Measurements from ENCODE around the gene PSMA7.

Gene PSMA7

DNA sequence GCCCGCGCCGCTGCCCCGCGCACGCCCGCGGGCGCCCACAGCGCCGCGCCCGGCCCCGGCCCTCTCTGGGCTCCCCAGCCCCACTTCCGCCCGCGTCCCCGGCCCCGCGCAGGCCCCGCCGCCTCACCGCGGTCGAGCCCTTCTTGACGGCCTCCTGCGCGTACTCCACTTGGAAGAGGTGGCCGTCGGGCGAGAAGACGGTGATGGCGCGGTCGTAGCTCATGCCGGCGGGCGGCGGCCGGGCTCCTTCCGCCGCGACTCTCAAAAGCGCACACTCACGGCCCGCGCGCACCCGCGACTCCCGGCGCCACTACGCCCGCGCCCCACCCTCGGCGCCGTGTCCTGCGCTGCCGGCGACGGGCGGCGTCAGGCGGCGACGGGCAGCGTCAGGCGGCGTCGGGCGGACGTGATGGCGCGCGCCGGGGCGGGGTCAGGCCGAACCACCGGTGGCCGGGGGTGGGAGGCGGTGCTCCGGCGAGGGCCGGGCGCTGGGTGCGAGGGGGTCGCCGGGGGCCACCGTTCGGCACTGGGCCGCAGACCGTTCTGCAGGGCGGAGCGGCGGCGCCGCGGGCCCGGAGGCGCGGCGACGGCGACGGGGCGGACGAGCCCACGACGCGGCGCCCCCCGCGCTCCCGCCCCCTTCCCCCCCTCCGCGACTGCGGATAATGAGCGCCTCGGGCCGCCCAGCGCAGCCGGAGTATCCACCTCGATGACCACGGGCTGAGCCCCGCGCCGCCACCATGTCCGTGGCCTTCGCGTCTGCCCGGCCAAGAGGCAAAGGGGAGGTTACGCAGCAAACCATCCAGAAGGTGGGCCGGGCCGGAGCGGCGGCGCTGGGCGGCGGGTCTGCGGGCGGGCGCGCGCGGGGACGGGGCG, at the start of gene PSMA7, which contains the start of gene SS18L1:
TSS of gene PSMA7 (minus strand) at position 314 of the 876 bp plus-strand sequence. CDS start at position 223, 91 bp downstream.
TSS of gene SS18L1 (plus strand) at position 689 of the 876 bp plus-strand sequence. CDS start at position 741, 52 bp downstream.
- no peak for DNase-seq

DNA sequence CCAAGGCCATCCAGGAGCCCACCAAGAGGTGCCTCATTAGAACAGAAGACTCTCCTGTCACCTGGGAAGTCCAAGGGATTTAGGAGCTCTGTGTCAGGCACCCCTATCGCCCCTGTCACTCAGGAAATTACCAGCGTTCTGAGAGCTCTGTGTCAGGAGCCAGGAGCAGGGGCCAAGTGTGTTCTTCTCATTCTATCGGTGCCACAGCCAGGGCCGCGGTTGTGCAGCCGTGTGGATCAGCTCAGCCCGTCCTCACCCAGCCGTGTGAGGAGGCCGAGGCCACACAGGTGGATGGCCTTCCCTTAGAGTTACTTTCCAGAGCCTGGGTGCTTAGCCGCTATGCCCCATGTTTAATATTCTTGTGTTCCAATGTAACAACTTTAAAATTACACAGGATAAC, 49.4 kb upstream of the PSMA7 start:
- no peak for DNase-seq

DNA sequence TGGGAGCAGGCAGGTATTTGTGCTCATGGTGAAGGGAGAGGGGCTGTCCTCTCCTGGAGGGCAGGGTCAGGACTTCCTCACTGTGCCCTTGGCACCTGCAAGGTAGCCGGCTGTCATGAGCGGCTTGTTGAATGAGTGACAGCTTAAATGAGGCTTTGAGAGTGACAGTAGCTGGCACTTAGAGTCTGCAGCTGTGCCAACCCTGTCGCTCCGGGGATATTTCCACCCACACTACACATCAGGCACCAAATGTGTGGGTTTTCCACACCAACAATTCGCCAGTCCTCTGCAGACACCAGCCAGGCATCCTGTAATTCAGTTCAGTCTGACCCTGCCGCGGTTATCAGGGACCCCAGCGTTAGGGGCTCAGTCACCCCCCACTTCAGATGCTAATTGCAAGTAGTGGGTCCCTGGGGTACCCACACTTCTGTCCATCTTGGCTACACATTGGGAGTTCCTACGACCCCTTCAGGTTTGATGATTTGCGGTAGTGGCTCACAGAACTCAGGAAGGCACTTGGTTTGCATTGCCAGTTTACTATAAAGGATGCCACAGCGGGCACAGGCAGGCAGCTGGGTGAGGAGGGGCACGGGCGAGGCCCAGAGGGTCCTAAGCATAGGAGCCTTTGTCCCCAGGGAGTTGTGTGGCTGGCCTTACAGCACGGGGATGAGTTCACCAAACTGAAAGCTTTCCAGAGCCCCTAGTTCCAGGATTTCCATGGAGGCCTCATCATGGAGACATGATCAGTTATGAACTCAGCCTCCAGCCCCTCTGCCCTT, 48.8 kb upstream of the PSMA7 start:
- DNase-seq = no peak

- DNase-seq = no peak
Measured at GRCh38 chr20:62190639-62191411, 47.6 kb upstream of the PSMA7 start.

GRCh38 chr20:62186887-62187866, 44.0 kb upstream of the PSMA7 start:
- DNase-seq = no peak

DNA sequence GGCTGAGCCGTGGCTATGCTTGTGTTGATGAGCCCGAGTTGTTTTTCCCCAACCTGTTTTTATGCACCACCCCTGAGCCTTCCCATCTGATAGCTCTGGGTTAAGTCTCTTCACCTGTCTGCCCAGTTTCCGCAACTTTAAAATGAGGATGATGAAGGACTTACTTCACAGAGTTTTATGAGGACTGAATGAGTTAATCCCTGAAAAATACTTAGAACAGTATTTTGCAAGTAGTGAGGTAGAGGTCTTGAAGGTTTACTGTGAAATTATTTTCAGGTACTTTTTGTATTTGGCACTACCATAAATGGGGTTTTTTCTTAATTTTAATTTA, 42.9 kb upstream of the PSMA7 start:
- no peak for DNase-seq

- DNase-seq = no peak
Measured at GRCh38 chr20:62183426-62184142, 40.4 kb upstream of the PSMA7 start.

GRCh38 chr20:62182469-62183425, 39.6 kb upstream of the PSMA7 start, which contains the start of gene MTG2:
Gene MTG2, plus strand, starts transcription at chr20:62183028. Its CDS starts 10,393 bp downstream, at chr20:62193421.
- DNase-seq = peak; percentile 60

GRCh38 chr20:62181808-62182207, 38.6 kb upstream of the PSMA7 start:
- DNase-seq = no peak

DNA sequence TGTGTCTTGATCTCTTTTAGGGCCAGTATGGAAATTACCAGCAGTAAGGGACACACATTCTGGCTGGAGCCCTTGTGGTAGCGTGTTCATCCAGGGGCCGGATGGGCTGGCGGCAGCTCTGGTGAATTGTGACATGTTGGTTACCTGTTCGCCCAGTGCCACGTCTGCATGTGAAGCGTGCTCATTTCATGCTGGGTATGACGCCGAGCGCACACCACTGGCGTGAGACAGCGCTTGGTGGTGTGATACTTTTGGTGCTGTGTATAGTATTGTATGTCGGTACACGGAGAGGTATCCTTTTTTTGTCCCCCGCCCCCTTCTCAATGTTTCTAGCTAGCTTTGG, 35.9 kb upstream of the PSMA7 start:
- DNase-seq = no peak

DNA sequence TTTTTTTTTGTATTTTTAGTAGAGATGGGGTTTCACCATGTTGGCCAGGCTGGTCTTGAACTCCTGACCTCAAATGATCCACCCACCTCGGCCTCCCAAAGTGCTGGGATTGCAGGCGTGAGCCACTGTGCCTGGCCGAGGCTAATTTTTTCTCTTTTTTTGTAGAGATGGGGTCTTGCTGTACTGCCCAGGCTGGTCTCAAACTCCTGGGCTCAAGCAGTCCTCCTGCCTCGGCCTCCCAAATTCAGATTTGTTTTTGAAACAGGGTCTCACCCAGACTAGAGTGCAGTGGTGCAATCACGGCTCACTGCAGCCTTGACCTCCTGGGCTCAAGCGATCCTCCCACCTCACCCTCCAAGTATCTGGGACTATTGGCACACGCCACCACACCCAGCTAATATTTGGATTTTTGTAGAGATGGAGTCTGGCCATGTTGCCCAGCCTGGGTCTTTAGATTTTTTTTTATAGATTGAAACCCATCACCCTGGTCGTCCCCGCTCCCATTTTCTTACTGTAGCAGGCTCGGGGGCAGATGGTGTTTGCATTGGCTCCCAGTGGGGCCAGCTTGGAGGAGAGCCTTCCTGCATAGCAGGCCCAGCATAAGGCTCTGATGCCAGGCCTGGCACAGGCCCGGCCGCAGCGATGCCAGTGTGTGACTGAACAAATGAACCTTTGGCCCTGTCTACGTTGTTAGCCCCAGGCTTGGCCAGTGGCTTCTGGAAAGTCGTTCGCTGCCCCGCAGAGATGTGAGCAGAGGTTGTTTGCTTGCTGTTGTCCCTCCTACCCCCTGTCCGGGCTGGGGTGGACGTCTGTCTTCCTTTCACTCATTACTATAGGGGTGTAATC, 35.3 kb upstream of the PSMA7 start:
- no peak for DNase-seq

DNA sequence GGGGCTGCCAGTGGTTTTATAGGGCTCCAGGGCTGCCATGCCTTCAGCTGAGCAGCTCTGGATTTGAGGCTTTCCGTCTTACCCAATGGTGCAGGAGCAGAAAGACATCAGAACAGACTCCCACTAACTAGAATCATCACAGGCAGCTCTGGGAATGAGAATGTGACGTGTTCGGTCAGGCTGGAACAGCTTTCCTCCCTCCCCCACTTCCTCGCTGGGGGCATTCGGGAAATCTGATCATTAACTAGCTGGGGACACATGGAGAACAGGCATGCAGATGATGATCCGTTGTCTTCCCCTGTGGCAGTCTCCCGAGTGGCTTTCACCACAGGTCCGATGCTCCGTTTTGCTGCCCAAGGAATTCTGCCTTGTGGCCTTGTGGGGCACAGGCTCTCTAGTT, 34.1 kb upstream of the PSMA7 start:
- no peak for DNase-seq

- no peak for DNase-seq
Measured at GRCh38 chr20:62176866-62177265, 33.7 kb upstream of the PSMA7 start.

GRCh38 chr20:62175711-62176110, 32.5 kb upstream of the PSMA7 start:
- DNase-seq = no peak

GRCh38 chr20:62174870-62175624, 31.9 kb upstream of the PSMA7 start:
- no peak for DNase-seq

GRCh38 chr20:62174021-62174804, 31.0 kb upstream of the PSMA7 start:
- no peak for DNase-seq

DNA sequence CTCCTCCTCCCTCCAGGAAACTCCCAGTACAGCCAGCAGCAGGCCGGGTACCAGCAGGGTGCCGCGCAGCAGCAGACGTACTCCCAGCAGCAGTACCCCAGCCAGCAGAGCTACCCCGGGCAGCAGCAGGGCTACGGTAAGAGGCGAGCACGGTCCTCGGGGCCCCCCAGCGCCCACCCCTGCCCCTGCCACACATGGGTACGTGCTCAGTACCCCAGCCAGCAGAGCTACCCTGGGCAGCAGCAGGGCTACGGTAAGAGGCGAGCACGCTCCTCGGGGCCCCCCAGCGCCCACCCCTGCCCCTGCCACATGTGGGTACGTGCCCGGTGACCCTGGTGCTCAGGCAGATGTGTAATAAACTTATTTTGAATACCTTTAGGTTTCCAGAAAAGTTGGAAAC, 29.5 kb upstream of the PSMA7 start:
- DNase-seq = no peak
